HEK293T (cell line): ENCODE data around the gene MED16.

Source experiments
- BHLHE40 ChIP-seq: fragments of 450-650 bp; IDR thresholded peaks from 2 replicates; pipeline ENCODE4 v1.6.1; 2016; ENCODE audit warnings: mild to moderate bottlenecking, moderate library complexity, borderline replicate concordance
- CTBP1 ChIP-seq: fragments of 450-650 bp; IDR thresholded peaks from 2 replicates; pipeline ENCODE4 v1.6.1; 2016; ENCODE audit warnings: borderline replicate concordance
- ELF4 ChIP-seq: fragments of 450-650 bp; IDR thresholded peaks from 2 replicates; pipeline ENCODE4 v1.6.1; 2017; ENCODE audit warnings: antibody characterized with exemption
- FOXA1 ChIP-seq: fragments of 450-650 bp; IDR thresholded peaks from 2 replicates; pipeline ENCODE4 v1.6.1; 2016; ENCODE audit warnings: mild to moderate bottlenecking
- FOXK2 ChIP-seq: fragments of 450-650 bp; IDR thresholded peaks from 2 replicates; pipeline ENCODE4 v1.6.1; 2016; ENCODE audit warnings: mild to moderate bottlenecking
- FOXM1 ChIP-seq: fragments of 450-650 bp; IDR thresholded peaks from 2 replicates; pipeline ENCODE4 v1.6.1; 2017; ENCODE audit warnings: mild to moderate bottlenecking, borderline replicate concordance
- L3MBTL2 ChIP-seq: fragments of 450-650 bp; conservative IDR thresholded peaks from 2 replicates; pipeline ENCODE4 v1.6.1; 2016; ENCODE audit warnings: mild to moderate bottlenecking
- NFRKB ChIP-seq: fragments of 450-650 bp; IDR thresholded peaks from 2 replicates; pipeline ENCODE4 v1.6.1; 2016; ENCODE audit warnings: mild to moderate bottlenecking, moderate library complexity
- SP1 ChIP-seq: fragments of 450-650 bp; IDR thresholded peaks from 2 replicates; pipeline ENCODE4 v1.6.1; 2017
- SUZ12 ChIP-seq: fragments of 450-650 bp; IDR thresholded peaks from 2 replicates; pipeline ENCODE4 v1.6.1; 2016; ENCODE audit warnings: mild to moderate bottlenecking
- TF ChIP-seq, protein P1 (sequence below): fragments of 450-650 bp; IDR thresholded peaks from 2 replicates; pipeline ENCODE4 v1.6.1; 2016

DNA sequence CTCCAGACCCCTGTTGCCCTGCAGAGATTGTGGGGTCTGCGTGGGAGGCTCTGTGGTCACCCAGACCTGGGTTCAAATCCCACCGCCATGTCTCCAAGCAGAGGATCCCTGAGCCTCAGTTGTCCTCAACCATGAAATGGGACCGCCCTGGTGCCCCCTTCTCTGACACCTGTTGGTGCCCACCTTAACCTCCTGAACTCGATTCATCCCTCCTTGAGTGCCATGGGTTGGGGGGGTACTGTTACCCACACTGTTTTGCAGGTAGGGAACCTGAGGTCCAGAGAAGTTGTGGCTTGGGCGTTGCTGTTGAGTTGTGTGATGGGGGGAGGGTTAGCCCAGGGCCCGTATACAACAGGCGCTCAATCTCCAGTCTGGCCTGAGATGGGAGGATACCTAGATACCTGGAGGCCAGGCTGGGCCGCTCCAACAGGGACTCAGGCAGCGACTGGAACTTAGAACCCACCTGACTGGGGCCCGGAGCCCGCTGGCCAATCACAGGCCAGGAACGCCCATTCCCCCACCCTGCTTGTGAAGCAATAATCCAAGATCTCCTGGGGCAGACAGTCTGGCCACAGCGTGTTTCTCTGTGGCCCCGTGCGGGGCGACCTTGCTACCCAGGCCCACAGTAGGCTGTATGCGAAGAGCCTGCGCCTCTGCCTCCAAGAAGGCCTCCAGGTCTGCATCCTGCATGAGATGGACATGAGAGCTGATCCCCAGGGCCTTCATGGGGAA is 35.6 kb upstream of the MED16 start:
- TF ChIP-seq L3MBTL2 (no peak), CTBP1 (no peak), SP1 (no peak), FOXK2 (no peak), FOXM1 (no peak), NFRKB (no peak), ELF4 (no peak), SUZ12 (no peak), FOXA1 (no peak), BHLHE40 (no peak)
- TF ChIP-seq, protein P1, sequence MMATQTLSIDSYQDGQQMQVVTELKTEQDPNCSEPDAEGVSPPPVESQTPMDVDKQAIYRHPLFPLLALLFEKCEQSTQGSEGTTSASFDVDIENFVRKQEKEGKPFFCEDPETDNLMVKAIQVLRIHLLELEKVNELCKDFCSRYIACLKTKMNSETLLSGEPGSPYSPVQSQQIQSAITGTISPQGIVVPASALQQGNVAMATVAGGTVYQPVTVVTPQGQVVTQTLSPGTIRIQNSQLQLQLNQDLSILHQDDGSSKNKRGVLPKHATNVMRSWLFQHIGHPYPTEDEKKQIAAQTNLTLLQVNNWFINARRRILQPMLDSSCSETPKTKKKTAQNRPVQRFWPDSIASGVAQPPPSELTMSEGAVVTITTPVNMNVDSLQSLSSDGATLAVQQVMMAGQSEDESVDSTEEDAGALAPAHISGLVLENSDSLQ: no peak
